Activated CD4-positive, alpha-beta T cell treated with anti-CD3 and anti-CD28 coated beads for 48 hours (primary cell): ENCODE data around the gene MINDY1.

Experiments
- DNase-seq: peaks from one replicate; pipeline ENCODE4 v3.0.0-alpha.2; 2020

Gene MINDY1

GRCh38 chr1:151006327-151007052 lies at the start of gene MINDY1:
TSS of gene MINDY1 (minus strand) at chr1:151006902. CDS start at chr1:151002617, 4,285 bp downstream.
- peak; percentile 61 for DNase-seq

- no peak for DNase-seq
These were observed 49.4 kb upstream of the MINDY1 start for GRCh38 chr1:151056149-151056548.

GRCh38 chr1:151055581-151055980 lies 48.9 kb upstream of the MINDY1 start:
- DNase-seq = no peak

GRCh38 chr1:151054971-151055547 lies 48.4 kb upstream of the MINDY1 start:
- no peak for DNase-seq

- no peak for DNase-seq
These were observed 44.8 kb upstream of the MINDY1 start for GRCh38 chr1:151051356-151052009.

GRCh38 chr1:151050051-151050688 lies 43.5 kb upstream of the MINDY1 start:
- no peak for DNase-seq

- no peak for DNase-seq
These were observed 42.8 kb upstream of the MINDY1 start for GRCh38 chr1:151049458-151049857.

- DNase-seq = no peak
These were observed 41.9 kb upstream of the MINDY1 start for GRCh38 chr1:151048645-151049032.

- DNase-seq = peak; percentile 71
These were observed 41.4 kb upstream of the MINDY1 start for GRCh38 chr1:151047925-151048644.

GRCh38 chr1:151047591-151047924 lies 40.9 kb upstream of the MINDY1 start, which contains the start of gene C1orf56:
TSS of gene C1orf56 (plus strand) at chr1:151047751. CDS start at chr1:151047848, 97 bp downstream.
- DNase-seq = peak; percentile 60

- DNase-seq = no peak
These were observed 36.5 kb upstream of the MINDY1 start for GRCh38 chr1:151043163-151043562.

GRCh38 chr1:151039521-151039920 lies 32.8 kb upstream of the MINDY1 start:
- no peak for DNase-seq

GRCh38 chr1:151037032-151037431 lies 30.3 kb upstream of the MINDY1 start:
- no peak for DNase-seq

- no peak for DNase-seq
These were observed 29.7 kb upstream of the MINDY1 start, which contains the start of gene BNIPL for GRCh38 chr1:151036356-151036755. TSS of gene BNIPL (plus strand) at chr1:151036586. CDS start at chr1:151036726, 140 bp downstream.

GRCh38 chr1:151035167-151035566 lies 28.5 kb upstream of the MINDY1 start:
- no peak for DNase-seq

GRCh38 chr1:151032164-151032563 lies 25.5 kb upstream of the MINDY1 start:
- DNase-seq = no peak

- DNase-seq = no peak
These were observed 19.8 kb upstream of the MINDY1 start for GRCh38 chr1:151026460-151026859.

GRCh38 chr1:151024540-151025146 lies 17.9 kb upstream of the MINDY1 start:
- peak; percentile 88 for DNase-seq

- DNase-seq = no peak
These were observed 6.8 kb upstream of the MINDY1 start for GRCh38 chr1:151013518-151013917.

GRCh38 chr1:151012684-151013471 lies 6.2 kb upstream of the MINDY1 start:
- no peak for DNase-seq

GRCh38 chr1:151011154-151011850 lies 4.6 kb upstream of the MINDY1 start:
- DNase-seq = no peak
